ENCODE results near the gene KLHL6.
"Not testable (repeated sequence)": the region's sequence is repeated elsewhere in the genome, so short reads cannot be mapped to it uniquely, and the experiment has no call there.

The KLHL6 gene

GRCh38 chr3:183579967-183580900 lies 24.7 kb upstream of the KLHL6 start:
- H3K27ac Mint-ChIP-seq, result no peak overlapping the region

GRCh38 chr3:183578179-183578578 lies 22.7 kb upstream of the KLHL6 start:
- no peaks in the 10 kb centered on the region for H3K36me3 Mint-ChIP-seq (ENCODE audit: low read depth)
- no peak for DNase-seq (ENCODE audit: low spot score)
- peaks cover 14% of the 10 kb centered on the region for H3K27me3 Mint-ChIP-seq (ENCODE audit: low read depth)
- peak overlapping the region; percentile 7 for H3K4me3 Mint-ChIP-seq
- peaks cover 19% of the 10 kb centered on the region for H3K4me1 Mint-ChIP-seq (ENCODE audit: low read depth)
- no peaks in the 10 kb centered on the region for H3K9me3 Mint-ChIP-seq
- no peak overlapping the region for H3K27ac Mint-ChIP-seq

More at GRCh38 chr3:183579967-183580900, 24.7 kb upstream of the KLHL6 start:
- Mint-ChIP-seq H3K4me1 (ENCODE audit: low read depth) (peaks cover 25% of the 10 kb centered on the region), H3K4me3 (no peak overlapping the region), H3K27me3 (ENCODE audit: low read depth) (peaks cover 14% of the 10 kb centered on the region), H3K9me3 (no peaks in the 10 kb centered on the region), H3K36me3 (ENCODE audit: low read depth) (no peaks in the 10 kb centered on the region)
- no peak for DNase-seq (ENCODE audit: low spot score)

GRCh38 chr3:183577346-183577745 lies 21.8 kb upstream of the KLHL6 start:
- no peak overlapping the region for H3K27ac Mint-ChIP-seq
- H3K27me3 Mint-ChIP-seq (ENCODE audit: low read depth), result peaks cover 14% of the 10 kb centered on the region
- H3K9me3 Mint-ChIP-seq, result no peaks in the 10 kb centered on the region
- no peak overlapping the region for H3K4me3 Mint-ChIP-seq
- no peaks in the 10 kb centered on the region for H3K36me3 Mint-ChIP-seq (ENCODE audit: low read depth)
- DNase-seq (ENCODE audit: low spot score), result no peak
- peaks cover 18% of the 10 kb centered on the region for H3K4me1 Mint-ChIP-seq (ENCODE audit: low read depth)

- no peak overlapping the region for H3K4me3 Mint-ChIP-seq
- no peaks in the 10 kb centered on the region for H3K9me3 Mint-ChIP-seq
- peaks cover 14% of the 10 kb centered on the region for H3K27me3 Mint-ChIP-seq (ENCODE audit: low read depth)
- H3K36me3 Mint-ChIP-seq (ENCODE audit: low read depth), result no peaks in the 10 kb centered on the region
- H3K4me1 Mint-ChIP-seq (ENCODE audit: low read depth), result peaks cover 18% of the 10 kb centered on the region
- no peak overlapping the region for H3K27ac Mint-ChIP-seq
- no peak for DNase-seq (ENCODE audit: low spot score)
Measured at GRCh38 chr3:183576487-183577107, 21.1 kb upstream of the KLHL6 start.

- H3K27ac Mint-ChIP-seq, result no peak overlapping the region
- peaks cover 15% of the 10 kb centered on the region for H3K27me3 Mint-ChIP-seq (ENCODE audit: low read depth)
- no peak overlapping the region for H3K4me3 Mint-ChIP-seq
- peaks cover 4% of the 10 kb centered on the region for H3K4me1 Mint-ChIP-seq (ENCODE audit: low read depth)
- no peaks in the 10 kb centered on the region for H3K36me3 Mint-ChIP-seq (ENCODE audit: low read depth)
- DNase-seq (ENCODE audit: low spot score), result no peak
- no peaks in the 10 kb centered on the region for H3K9me3 Mint-ChIP-seq
Measured at GRCh38 chr3:183572935-183573334, 17.4 kb upstream of the KLHL6 start.

GRCh38 chr3:183570191-183570590 lies 14.7 kb upstream of the KLHL6 start:
- H3K4me3 Mint-ChIP-seq; H3K9me3 Mint-ChIP-seq; DNase-seq (ENCODE audit: low spot score); H3K27ac Mint-ChIP-seq; H3K27me3 Mint-ChIP-seq (ENCODE audit: low read depth); H3K4me1 Mint-ChIP-seq (ENCODE audit: low read depth); H3K36me3 Mint-ChIP-seq (ENCODE audit: low read depth): not testable (repeated sequence)

GRCh38 chr3:183566880-183567279 lies 11.4 kb upstream of the KLHL6 start:
- DNase-seq (ENCODE audit: low spot score), result no peak
- Mint-ChIP-seq H3K4me1 (ENCODE audit: low read depth) (peaks cover 7% of the 10 kb centered on the region), H3K4me3 (no peak overlapping the region), H3K27ac (no peak overlapping the region), H3K36me3 (ENCODE audit: low read depth) (no peaks in the 10 kb centered on the region), H3K27me3 (ENCODE audit: low read depth) (peaks cover 6% of the 10 kb centered on the region), H3K9me3 (no peaks in the 10 kb centered on the region)

- Mint-ChIP-seq H3K9me3 (no peaks in the 10 kb centered on the region), H3K36me3 (ENCODE audit: low read depth) (no peaks in the 10 kb centered on the region), H3K27me3 (ENCODE audit: low read depth) (peaks cover under 1% of the 10 kb centered on the region), H3K4me3 (no peak overlapping the region), H3K27ac (peak overlapping the region; percentile 45), H3K4me1 (ENCODE audit: low read depth) (peaks cover 10% of the 10 kb centered on the region)
- no peak for DNase-seq (ENCODE audit: low spot score)
Measured at GRCh38 chr3:183564046-183564445, 8.5 kb upstream of the KLHL6 start.

- no peak for DNase-seq (ENCODE audit: low spot score)
- Mint-ChIP-seq H3K4me1 (ENCODE audit: low read depth) (peaks cover 11% of the 10 kb centered on the region), H3K27ac (no peak overlapping the region), H3K27me3 (ENCODE audit: low read depth) (no peaks in the 10 kb centered on the region), H3K9me3 (no peaks in the 10 kb centered on the region), H3K4me3 (no peak overlapping the region), H3K36me3 (ENCODE audit: low read depth) (no peaks in the 10 kb centered on the region)
Measured at GRCh38 chr3:183563536-183563874, 8.0 kb upstream of the KLHL6 start.

GRCh38 chr3:183560607-183561006 lies 5.1 kb upstream of the KLHL6 start:
- DNase-seq (ENCODE audit: low spot score), result no peak
- no peaks in the 10 kb centered on the region for H3K9me3 Mint-ChIP-seq
- peaks cover 26% of the 10 kb centered on the region for H3K4me1 Mint-ChIP-seq (ENCODE audit: low read depth)
- H3K27me3 Mint-ChIP-seq (ENCODE audit: low read depth), result no peaks in the 10 kb centered on the region
- no peak overlapping the region for H3K4me3 Mint-ChIP-seq
- no peak overlapping the region for H3K27ac Mint-ChIP-seq
- H3K36me3 Mint-ChIP-seq (ENCODE audit: low read depth), result no peaks in the 10 kb centered on the region

GRCh38 chr3:183558495-183558894 lies 3.0 kb upstream of the KLHL6 start:
- H3K27ac Mint-ChIP-seq, result no peak overlapping the region
- no peak overlapping the region for H3K4me3 Mint-ChIP-seq
- peaks cover 37% of the 10 kb centered on the region for H3K4me1 Mint-ChIP-seq (ENCODE audit: low read depth)
- H3K9me3 Mint-ChIP-seq, result no peaks in the 10 kb centered on the region
- peaks cover 6% of the 10 kb centered on the region for H3K36me3 Mint-ChIP-seq (ENCODE audit: low read depth)
- no peaks in the 10 kb centered on the region for H3K27me3 Mint-ChIP-seq (ENCODE audit: low read depth)
- no peak for DNase-seq (ENCODE audit: low spot score)

- Mint-ChIP-seq H3K4me1 (ENCODE audit: low read depth) (peaks cover 43% of the 10 kb centered on the region), H3K9me3 (no peaks in the 10 kb centered on the region), H3K36me3 (ENCODE audit: low read depth) (peaks cover 13% of the 10 kb centered on the region), H3K27ac (peak overlapping the region; percentile 98), H3K27me3 (ENCODE audit: low read depth) (no peaks in the 10 kb centered on the region), H3K4me3 (peak overlapping the region; percentile 99)
- no peak for DNase-seq (ENCODE audit: low spot score)
Measured at GRCh38 chr3:183556722-183557121, 1.2 kb upstream of the KLHL6 start.

- no peaks in the 10 kb centered on the region for H3K9me3 Mint-ChIP-seq
- H3K27ac Mint-ChIP-seq, result peak overlapping the region; percentile 84
- peak overlapping the region; percentile 83 for H3K4me3 Mint-ChIP-seq
- H3K36me3 Mint-ChIP-seq (ENCODE audit: low read depth), result peaks cover 24% of the 10 kb centered on the region
- no peaks in the 10 kb centered on the region for H3K27me3 Mint-ChIP-seq (ENCODE audit: low read depth)
- peak; percentile 47 for DNase-seq (ENCODE audit: low spot score)
- H3K4me1 Mint-ChIP-seq (ENCODE audit: low read depth), result peaks cover 54% of the 10 kb centered on the region
Measured at GRCh38 chr3:183554377-183554776, 1.1 kb downstream of the KLHL6 start.

- Mint-ChIP-seq H3K36me3 (ENCODE audit: low read depth) (peaks cover 25% of the 10 kb centered on the region), H3K4me3 (peak overlapping the region; percentile 83), H3K27ac (peak overlapping the region; percentile 84), H3K9me3 (no peaks in the 10 kb centered on the region), H3K4me1 (ENCODE audit: low read depth) (peaks cover 56% of the 10 kb centered on the region), H3K27me3 (ENCODE audit: low read depth) (no peaks in the 10 kb centered on the region)
- DNase-seq (ENCODE audit: low spot score), result no peak
Measured at GRCh38 chr3:183553334-183554026, 2.0 kb downstream of the KLHL6 start.
